ENCODE measurements around the gene WDR87. TPM values are rescaled to one million over a fixed set of nuclear protein-coding genes. Genes with fewer than 3 reads are reported as not detected.
"Not testable (repeated sequence)": the region's sequence is repeated elsewhere in the genome, so short reads cannot be mapped to it uniquely, and the experiment has no call there.

Gene WDR87
- total RNA-seq, 2 experiments from 2014 or later = not detected

DNA sequence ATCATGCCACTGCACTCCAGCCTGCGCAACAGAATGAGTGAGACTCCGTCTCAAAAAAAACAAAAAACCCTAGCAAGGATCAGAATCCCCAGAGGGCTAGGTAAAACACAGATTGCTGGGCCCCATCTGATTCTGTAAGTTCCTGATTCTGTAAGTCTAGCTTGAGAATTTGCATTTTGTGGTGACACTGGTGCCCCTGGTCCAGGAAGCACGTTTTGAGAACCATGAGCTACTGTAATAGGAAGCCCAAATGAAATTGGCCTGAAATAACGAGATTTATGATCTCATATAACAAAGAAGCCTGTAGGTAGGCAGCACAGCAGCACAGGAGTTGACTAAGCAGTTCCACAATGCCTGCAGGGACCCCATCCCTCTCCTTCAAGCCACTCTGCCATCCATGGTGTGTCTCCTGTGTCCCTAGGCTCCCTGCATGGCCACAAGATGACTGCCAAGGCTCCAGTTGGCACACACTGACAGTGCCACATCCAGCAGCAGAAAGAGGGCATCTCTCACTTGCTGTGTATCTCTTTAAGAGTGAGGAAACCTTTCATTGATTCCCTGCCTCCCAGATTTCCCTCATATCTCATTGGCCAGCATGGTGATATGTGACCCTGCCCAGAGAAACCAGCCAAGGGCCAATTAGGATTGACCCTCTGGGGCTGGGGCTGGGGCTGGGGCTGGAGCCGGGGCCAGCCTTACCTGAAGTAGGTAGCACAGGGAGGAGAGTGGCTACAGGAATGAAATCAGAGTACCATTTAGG is 22.3 kb upstream of the WDR87 start:
- ATAC-seq (no peak), DNase-seq (no peak)
- Mint-ChIP-seq H3K4me3 (no peak overlapping the region), H3K27me3 (no peaks in the 10 kb centered on the region), H3K36me3 (ENCODE audit: low read depth) (peaks cover 13% of the 10 kb centered on the region), H3K27ac (no peak overlapping the region), H3K9me3 (ENCODE audit: low read depth) (no peaks in the 10 kb centered on the region), H3K4me1 (peaks cover 7% of the 10 kb centered on the region)
- CTCF ChIA-PET = interaction anchor here (0.6 kb wide), 1 partner anchor 48 kb away, joined by 3 read pairs; no protein-coding TSS in a partner anchor
- POLR2A ChIA-PET = interaction anchor here (0.6 kb wide), 1 partner anchor 742 kb away, joined by 4 read pairs; no protein-coding TSS in a partner anchor
- intact Hi-C loops (cut with DNase I, micrococcal nuclease) = no loop called here

DNA sequence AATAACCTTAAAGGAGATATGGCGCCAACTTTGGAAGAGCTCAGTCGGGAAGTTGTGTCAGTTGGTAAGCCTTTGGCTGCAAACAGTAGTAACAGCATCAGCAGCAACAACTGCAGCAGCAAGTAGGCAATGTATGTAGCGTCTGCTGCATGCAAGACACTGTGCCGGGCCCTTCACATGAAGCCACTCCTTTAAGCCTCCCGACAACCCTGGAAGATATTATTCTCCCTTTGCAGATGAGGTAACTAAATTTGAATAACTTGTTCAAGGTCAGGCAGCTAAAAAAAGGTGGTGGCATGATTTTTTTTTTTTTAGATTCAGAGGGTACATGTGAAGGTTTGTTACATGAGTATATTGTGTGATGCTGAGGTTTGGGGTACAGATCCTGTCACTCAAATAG is 20.3 kb upstream of the WDR87 start:
- peaks cover 2% of the 10 kb centered on the region for H3K4me1 Mint-ChIP-seq
- CTCF ChIA-PET = interaction anchor here (0.6 to 1.0 kb wide), 2 partner anchors 18 to 19 kb away, joined by 3 to 4 read pairs; no protein-coding TSS in a partner anchor
- no peak overlapping the region for H3K4me3 Mint-ChIP-seq
- POLR2A ChIA-PET = no interaction called here
- no peak for ATAC-seq
- H3K9me3 Mint-ChIP-seq (ENCODE audit: low read depth) = no peaks in the 10 kb centered on the region
- intact Hi-C loops (cut with DNase I, micrococcal nuclease) = no loop called here
- H3K36me3 Mint-ChIP-seq (ENCODE audit: low read depth) = peaks cover 10% of the 10 kb centered on the region
- DNase-seq = no peak
- no peak overlapping the region for H3K27ac Mint-ChIP-seq
- no peaks in the 10 kb centered on the region for H3K27me3 Mint-ChIP-seq

DNA sequence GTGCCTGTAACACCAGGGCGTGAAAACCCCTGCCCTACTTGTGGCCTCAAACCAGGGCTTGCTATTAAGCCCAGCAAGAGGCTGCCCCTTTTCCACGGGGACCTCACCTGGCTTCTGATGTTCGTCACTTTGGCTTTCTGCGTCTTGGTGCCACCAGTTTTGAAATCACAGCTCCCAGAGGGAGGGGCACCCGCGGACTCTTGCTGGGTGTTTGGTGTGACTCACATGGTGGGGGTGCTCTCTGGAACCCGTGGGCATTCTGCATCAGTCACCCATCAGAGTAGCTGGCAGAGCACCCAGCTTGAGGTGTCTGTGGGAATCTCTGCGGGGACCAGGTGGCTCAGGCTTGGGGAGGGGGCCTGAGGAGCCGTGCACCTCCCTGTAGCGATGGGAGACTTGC is 19.9 kb upstream of the WDR87 start:
- CTCF ChIA-PET = interaction anchor here (0.6 kb wide), 1 partner anchor 17 kb away, joined by 3 read pairs; no protein-coding TSS in a partner anchor
- H3K9me3 Mint-ChIP-seq (ENCODE audit: low read depth) = no peaks in the 10 kb centered on the region
- no peaks in the 10 kb centered on the region for H3K27me3 Mint-ChIP-seq
- no peak for DNase-seq
- intact Hi-C loops (cut with DNase I, micrococcal nuclease) = no loop called here
- H3K27ac Mint-ChIP-seq = no peak overlapping the region
- peaks cover 4% of the 10 kb centered on the region for H3K4me1 Mint-ChIP-seq
- peaks cover 12% of the 10 kb centered on the region for H3K36me3 Mint-ChIP-seq (ENCODE audit: low read depth)
- no peak overlapping the region for H3K4me3 Mint-ChIP-seq
- no peak for ATAC-seq
- POLR2A ChIA-PET = no interaction called here

DNA sequence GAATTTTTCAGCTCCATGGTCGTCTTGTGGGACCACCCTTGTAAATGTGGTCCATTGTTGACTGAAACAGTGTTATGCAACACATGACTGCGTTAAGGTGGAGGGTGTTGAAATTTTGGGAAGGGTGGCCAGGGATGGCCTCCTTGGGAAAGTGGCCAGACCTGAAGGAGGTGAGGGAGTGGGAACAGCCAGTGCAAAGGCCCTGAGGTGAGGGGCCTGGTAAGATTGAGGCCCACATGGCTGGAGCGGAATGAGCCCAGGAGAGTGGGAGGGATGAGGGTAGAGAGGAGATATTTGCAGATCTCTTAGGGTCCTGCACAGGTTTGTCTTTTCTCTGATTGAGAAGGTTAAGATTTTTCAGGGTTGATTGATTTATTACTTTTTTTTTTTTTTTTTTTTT is 18.8 kb upstream of the WDR87 start:
- Mint-ChIP-seq H3K4me1 (peaks cover 10% of the 10 kb centered on the region), H3K4me3 (no peak overlapping the region), H3K27ac (no peak overlapping the region), H3K9me3 (ENCODE audit: low read depth) (no peaks in the 10 kb centered on the region), H3K36me3 (ENCODE audit: low read depth) (peaks cover 9% of the 10 kb centered on the region), H3K27me3 (no peaks in the 10 kb centered on the region)
- ChIA-PET POLR2A (no interaction called here), CTCF (no interaction called here)
- ATAC-seq = no peak
- intact Hi-C loops (cut with DNase I, micrococcal nuclease) = no loop called here
- no peak for DNase-seq

DNA sequence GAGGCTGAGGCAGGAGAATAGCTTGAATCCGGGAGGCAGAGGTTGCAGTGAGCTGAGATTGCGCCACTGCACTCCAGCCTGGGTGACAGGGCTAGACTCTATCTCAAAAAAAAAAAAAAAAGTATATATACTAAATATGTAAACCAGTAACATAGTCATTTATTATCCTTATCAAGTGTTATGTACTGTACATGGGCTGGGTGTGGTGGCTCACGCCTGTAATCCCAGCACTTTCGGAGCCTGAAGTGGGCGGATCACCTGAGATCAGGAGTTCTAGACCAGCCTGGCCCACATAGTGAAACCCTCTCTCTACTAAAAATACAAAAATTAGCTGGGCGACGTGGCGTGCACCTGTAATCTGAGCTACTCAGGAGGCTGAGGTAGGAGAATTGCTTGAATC is 18.2 kb upstream of the WDR87 start:
- H3K27ac Mint-ChIP-seq; H3K4me3 Mint-ChIP-seq; intact Hi-C loops (cut with DNase I, micrococcal nuclease); ATAC-seq; H3K9me3 Mint-ChIP-seq (ENCODE audit: low read depth); H3K4me1 Mint-ChIP-seq; H3K27me3 Mint-ChIP-seq; DNase-seq; H3K36me3 Mint-ChIP-seq (ENCODE audit: low read depth); CTCF ChIA-PET; POLR2A ChIA-PET: not testable (repeated sequence)

DNA sequence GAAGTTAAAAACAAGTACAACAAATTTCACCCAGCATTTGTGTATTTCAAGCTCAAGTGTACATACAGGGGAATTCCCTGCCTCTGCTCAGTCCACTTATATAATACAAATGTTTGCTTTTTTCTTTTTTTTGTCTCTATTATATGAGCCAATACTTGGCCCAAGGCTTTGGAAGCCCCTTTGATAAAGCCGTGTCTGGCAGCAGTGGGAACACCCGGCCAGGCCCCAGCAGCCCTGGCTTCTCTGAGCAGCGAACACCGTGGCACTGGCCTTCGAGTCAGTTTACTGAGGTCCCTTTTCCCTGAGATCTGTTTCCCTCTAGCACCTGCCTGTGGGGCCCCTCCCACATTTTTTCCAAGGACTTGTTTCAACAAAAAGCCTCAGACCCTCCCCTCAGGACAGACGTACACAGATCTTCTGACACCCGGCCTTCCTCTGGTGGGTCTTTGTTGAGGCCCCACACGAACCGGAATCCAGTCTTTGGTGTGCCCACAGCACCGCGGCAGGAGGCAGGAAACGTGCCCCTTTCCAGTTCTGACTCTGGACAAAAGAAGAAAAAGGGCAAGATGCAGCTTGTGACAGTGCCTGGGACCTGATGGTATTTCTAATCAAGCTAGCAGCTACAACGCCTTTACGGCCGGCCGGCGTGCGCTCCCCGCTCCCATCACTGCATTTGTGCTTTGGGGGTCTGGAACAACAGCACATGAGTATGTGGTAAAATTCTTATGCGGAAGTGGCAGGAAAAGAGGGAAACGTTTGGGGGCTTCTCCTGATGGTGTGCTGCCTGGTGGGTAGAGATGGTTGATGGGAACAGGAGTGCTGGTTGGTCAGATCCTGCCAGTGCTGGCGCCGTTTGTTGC is 14.4 kb upstream of the WDR87 start:
- DNase-seq = no peak
- CTCF ChIA-PET = interaction anchor here (1.0 kb wide), 1 partner anchor 14 kb away, joined by 3 read pairs; the partner anchor contains the start of gene SIPA1L3
- ATAC-seq = no peak
- no peak overlapping the region for H3K4me3 Mint-ChIP-seq
- peaks cover 8% of the 10 kb centered on the region for H3K4me1 Mint-ChIP-seq
- no peaks in the 10 kb centered on the region for H3K27me3 Mint-ChIP-seq
- intact Hi-C loops (cut with DNase I, micrococcal nuclease) = no loop called here
- POLR2A ChIA-PET = no interaction called here
- no peak overlapping the region for H3K27ac Mint-ChIP-seq
- peaks cover 14% of the 10 kb centered on the region for H3K36me3 Mint-ChIP-seq (ENCODE audit: low read depth)
- H3K9me3 Mint-ChIP-seq (ENCODE audit: low read depth) = no peaks in the 10 kb centered on the region

DNA sequence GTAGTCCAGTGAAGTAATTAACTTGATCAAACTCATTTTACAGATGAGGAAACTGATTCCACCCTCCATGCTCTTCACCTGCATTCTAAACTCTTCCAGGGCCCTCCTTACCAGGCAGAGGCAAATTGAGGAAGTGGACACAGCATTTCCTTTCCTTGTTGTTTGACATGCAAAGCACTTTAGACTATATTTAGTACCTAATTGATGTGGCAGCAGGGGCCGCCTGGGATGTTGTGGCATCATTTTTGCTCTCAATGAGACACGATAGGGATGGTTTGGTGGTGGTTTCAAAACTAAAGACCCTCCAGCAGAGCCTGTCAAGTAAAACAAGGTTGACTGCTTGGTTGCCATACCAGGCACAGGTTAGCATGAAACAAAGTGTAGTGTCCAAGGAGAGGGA is 8.5 kb upstream of the WDR87 start:
- Mint-ChIP-seq H3K27ac (no peak overlapping the region), H3K4me3 (no peak overlapping the region), H3K36me3 (ENCODE audit: low read depth) (peaks cover 8% of the 10 kb centered on the region), H3K27me3 (no peaks in the 10 kb centered on the region), H3K4me1 (peaks cover 8% of the 10 kb centered on the region), H3K9me3 (ENCODE audit: low read depth) (no peaks in the 10 kb centered on the region)
- DNase-seq (no peak), ATAC-seq (no peak)
- ChIA-PET CTCF (no interaction called here), POLR2A (no interaction called here)
- intact Hi-C loops (cut with DNase I, micrococcal nuclease) = no loop called here

DNA sequence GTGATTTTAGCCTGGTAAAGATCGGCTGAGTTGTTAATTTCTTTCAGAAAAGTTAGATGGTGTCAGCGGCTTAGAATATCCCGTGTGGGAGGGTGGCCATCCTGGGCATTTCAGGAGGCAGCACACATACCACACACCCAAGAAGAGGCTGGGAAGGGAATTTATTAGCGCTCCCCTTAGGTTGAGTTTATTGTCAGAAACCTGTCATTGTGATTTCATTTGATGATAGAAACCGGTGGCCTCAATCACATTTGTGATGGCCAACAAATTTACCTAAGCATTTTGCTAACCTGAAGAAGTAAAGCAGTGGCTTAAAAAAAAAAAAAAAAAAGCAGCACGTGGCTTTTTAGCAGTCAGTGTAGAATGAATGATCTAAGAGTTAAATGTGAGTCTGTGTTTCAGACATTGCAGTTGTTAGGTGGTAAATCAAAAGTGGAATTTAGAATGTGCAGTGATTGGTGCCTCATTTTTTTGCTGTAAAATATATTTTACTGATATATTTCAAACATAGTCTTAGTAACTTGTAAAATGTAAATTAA is 3.3 kb upstream of the WDR87 start:
- Mint-ChIP-seq H3K36me3 (ENCODE audit: low read depth) (peaks cover 2% of the 10 kb centered on the region), H3K27me3 (no peaks in the 10 kb centered on the region), H3K4me1 (peaks cover 24% of the 10 kb centered on the region), H3K27ac (no peak overlapping the region), H3K4me3 (no peak overlapping the region), H3K9me3 (ENCODE audit: low read depth) (no peaks in the 10 kb centered on the region)
- ChIA-PET POLR2A (no interaction called here), CTCF (interaction anchor here (0.8 kb wide), 1 partner anchor 142 kb away, joined by 3 read pairs; no protein-coding TSS in a partner anchor)
- intact Hi-C loops (cut with DNase I, micrococcal nuclease) = loop anchor here in 1 of 2 experiments (5.0 kb wide), 3 partner anchors 93 to 738 kb away; partner anchors contain the start of gene ACTN4
- DNase-seq (no peak), ATAC-seq (no peak)

DNA sequence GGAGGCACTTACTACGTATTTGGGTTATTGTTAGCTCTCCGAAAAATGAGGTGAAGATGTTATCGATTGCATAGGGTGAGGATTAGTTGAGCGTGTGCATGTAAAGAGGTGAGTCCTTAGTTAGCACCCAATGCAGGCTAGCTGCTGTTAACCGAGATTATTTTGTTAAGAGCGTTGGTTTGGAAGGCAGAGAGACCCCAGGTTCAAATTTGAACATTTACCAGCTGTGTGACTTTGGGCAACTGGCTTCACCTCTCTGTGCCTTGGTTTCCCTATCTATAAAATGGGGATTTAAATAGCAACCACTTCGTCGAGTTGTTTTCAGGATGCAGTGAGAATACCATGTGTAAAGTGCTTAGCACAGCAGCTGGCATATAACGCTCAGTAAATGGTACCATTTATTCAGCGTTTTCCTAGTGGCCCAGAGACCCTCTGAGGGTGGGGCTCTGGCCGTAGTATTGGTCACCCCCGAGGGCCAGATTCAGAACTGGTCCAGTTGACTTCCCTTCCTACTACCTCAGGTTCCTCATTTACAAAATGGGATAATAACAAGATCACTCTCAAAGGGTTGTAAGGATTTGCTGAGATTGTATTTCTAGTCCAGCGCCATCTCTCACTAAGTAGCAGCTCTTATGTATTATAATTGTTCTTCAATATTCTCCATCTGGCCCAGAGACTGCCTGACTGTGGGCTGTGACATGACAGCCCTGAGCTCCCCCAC is 1.5 kb upstream of the WDR87 start:
- intact Hi-C loops (cut with DNase I, micrococcal nuclease) = loop anchor here (1.0 to 5.0 kb wide), 17 partner anchors 94 to 1022 kb away; partner anchors contain the start of genes PSMD8 (in 2 of the 2), ACTN4 (in 1 of the 2), MRPS12 (in 1 of the 2) and SARS2 (in 1 of the 2)

DNA sequence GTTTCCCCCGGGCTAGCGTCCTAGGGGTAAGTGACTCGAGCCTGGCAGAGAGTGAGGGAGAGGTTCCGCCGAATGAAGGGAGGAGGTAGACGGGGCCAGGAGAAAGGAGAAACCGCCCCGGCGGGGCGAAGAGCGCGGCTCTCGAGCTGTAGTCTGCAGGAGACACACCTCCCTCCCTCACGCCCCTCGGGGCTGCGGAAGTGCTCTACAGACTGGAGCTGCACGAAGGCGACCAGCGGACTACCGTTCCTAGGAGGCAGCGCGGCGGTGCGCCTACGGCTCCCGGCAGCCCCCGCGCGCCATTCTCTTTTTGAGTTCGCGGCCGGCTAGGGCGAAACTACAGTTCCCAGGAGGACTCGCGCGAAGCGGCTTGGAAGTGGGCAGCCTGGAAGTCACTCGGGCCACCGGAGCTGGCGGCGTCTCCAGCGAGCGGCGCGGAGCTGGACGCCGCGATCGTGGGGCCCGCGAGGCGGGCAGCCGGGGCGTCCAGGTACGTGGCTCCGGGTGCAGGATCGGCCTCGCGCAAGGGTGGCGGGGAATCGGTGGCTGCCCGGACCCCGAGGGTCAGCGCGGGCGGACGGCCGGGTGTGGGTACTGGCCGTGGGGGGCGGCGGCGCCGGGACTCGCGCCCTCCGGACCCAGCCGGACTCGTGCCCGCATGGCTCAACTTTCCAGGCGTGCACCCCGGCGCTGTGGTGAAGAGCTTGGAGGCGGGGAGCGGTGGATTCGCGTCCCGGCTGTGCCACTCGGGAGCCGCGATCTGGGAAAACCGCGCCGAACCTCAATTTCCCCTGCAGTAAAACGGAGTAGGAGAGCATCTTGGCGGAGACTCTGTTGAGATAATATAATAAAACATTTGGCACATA is 708 bp upstream of the WDR87 start, which contains the start of gene SIPA1L3:
Gene SIPA1L3, plus strand, starts transcription at position 340 of the 866 bp plus-strand sequence. CDS start 174,358 bp downstream, outside the sequence.
- DNase-seq (peak; percentile 97), ATAC-seq (peak; percentile 98)
- H3K4me3 Mint-ChIP-seq = peak within 1 kb of the TSS; percentile 73
- POLR2A ChIA-PET = interaction anchor here (0.7 to 1.2 kb wide), 5 partner anchors 141 to 497 kb away, joined by 3 to 4 read pairs (median 3); no protein-coding TSS in a partner anchor
- intact Hi-C loops (cut with DNase I, micrococcal nuclease) = loop anchor here (1.0 to 5.0 kb wide), 17 partner anchors 95 to 1023 kb away; partner anchors contain the start of genes PSMD8 (in 2 of the 2), ACTN4 (in 1 of the 2), MRPS12 (in 1 of the 2) and SARS2 (in 1 of the 2)
- H3K4me1 Mint-ChIP-seq = peaks cover 20% of the 10 kb centered on the region
- no peaks in the 10 kb centered on the region for H3K27me3 Mint-ChIP-seq
- H3K27ac Mint-ChIP-seq = peak within 1 kb of the TSS; percentile 74
- CTCF ChIA-PET = interaction anchor here (0.5 to 3.8 kb wide), 13 partner anchors 10 to 429 kb away, joined by 3 to 16 read pairs (median 3); partner anchors contain the start of gene CATSPERG
- no peaks in the 10 kb centered on the region for H3K36me3 Mint-ChIP-seq (ENCODE audit: low read depth)
- H3K9me3 Mint-ChIP-seq (ENCODE audit: low read depth) = no peaks in the 10 kb centered on the region

More for the DNA sequence above, 1.5 kb upstream of the WDR87 start:
- H3K27ac Mint-ChIP-seq = peak overlapping the region; percentile 26
- ChIA-PET CTCF (interaction anchor here (0.7 to 3.8 kb wide), 7 partner anchors 11 to 378 kb away, joined by 3 to 16 read pairs (median 3); no protein-coding TSS in a partner anchor), POLR2A (interaction anchor here (0.7 to 1.2 kb wide), 4 partner anchors 140 to 428 kb away, joined by 3 to 4 read pairs (median 3); no protein-coding TSS in a partner anchor)
- peaks cover 20% of the 10 kb centered on the region for H3K4me1 Mint-ChIP-seq
- H3K9me3 Mint-ChIP-seq (ENCODE audit: low read depth) = no peaks in the 10 kb centered on the region
- no peak for DNase-seq
- H3K27me3 Mint-ChIP-seq = no peaks in the 10 kb centered on the region
- H3K4me3 Mint-ChIP-seq = peak overlapping the region; percentile 73
- no peak for ATAC-seq
- H3K36me3 Mint-ChIP-seq (ENCODE audit: low read depth) = no peaks in the 10 kb centered on the region

Measured in activated CD4-positive, alpha-beta T cell treated with anti-CD3 and anti-CD28 coated beads for 36 hours (primary cell).